ENCODE results near the gene EXTL1.

Gene EXTL1

DNA sequence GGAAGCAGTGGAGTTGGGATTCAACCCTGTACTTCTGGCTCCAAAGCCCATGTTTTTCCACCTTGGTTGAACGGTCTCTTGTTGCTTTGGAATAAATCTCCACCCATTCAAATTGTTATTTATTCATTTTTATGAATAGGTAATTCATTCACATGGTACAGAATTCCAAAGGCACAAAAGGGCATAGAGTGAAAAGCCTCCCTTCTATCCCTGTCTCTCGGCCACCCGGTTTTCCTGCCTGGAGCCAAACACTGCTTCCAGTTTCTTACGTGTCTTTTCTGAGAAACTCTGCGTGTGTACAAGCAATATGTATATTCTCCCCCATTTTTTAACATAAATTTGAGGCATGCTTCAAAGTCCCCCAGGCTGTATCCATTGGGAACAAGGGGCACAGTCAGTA is 3.9 kb downstream of the EXTL1 start:
- no peak for DNase-seq

DNA sequence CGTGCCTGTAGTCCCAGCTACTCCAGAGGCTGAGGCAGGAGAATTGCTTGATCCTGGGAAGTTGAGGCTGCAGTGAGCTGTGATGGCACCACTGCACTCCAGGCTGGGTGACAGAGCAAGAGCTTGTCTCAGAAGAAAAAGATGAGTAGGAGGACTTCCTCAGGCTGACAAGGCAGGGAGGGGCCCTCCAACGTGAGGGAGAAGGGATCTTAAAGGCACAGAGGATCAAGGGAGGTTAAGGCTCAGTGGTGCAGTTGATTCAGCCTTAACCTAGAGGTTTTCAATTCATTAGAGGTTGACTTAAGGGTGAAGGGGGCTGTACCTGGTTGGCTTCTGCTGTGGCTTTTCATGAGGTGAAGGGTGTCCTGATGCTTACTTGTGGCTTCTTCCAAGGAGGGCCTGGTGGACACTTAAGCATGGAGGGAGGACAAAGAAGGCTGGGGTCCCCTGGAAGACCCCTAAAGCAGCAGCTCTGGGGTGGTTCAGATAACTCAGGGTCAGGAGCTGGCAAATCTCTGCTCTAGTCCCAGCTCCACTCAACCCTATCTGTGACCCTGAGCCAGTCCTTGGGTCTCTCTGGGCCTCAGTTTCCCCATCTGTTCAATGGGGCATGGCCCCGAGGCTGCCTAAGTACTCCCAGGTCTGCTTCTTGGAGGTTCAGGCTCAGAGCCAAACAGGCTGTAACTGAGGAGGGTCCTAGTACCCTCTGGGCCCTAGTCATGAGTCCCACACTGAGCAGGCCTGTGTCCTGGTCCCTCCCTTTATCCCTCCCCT is 6.3 kb downstream of the EXTL1 start:
- peak; percentile 48 for DNase-seq

DNA sequence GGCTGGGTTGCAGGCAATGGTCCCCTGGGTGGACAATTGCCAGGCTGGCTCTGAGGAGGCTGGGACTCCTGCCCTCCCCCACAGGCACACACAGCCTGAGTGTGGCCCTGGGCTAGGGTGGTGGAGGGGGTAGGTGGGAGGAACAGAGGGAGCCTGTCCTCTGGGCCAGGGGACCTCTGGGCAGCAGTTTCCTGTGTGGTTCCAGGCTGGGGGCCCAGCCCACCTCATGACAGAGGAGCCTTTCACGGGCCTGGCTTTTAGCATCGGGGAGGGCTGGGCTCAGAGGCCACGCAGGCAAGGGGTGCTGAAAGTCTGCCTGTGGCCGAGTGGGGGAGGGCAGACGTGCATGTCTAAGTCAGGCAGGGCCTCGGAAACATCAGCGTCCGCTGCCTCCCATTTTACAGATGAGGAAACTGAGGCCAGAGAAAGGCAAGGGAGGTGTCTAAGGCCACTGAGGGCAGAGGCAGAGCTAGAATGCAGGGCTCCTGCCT is 7.0 kb downstream of the EXTL1 start:
- DNase-seq: no peak

DNA sequence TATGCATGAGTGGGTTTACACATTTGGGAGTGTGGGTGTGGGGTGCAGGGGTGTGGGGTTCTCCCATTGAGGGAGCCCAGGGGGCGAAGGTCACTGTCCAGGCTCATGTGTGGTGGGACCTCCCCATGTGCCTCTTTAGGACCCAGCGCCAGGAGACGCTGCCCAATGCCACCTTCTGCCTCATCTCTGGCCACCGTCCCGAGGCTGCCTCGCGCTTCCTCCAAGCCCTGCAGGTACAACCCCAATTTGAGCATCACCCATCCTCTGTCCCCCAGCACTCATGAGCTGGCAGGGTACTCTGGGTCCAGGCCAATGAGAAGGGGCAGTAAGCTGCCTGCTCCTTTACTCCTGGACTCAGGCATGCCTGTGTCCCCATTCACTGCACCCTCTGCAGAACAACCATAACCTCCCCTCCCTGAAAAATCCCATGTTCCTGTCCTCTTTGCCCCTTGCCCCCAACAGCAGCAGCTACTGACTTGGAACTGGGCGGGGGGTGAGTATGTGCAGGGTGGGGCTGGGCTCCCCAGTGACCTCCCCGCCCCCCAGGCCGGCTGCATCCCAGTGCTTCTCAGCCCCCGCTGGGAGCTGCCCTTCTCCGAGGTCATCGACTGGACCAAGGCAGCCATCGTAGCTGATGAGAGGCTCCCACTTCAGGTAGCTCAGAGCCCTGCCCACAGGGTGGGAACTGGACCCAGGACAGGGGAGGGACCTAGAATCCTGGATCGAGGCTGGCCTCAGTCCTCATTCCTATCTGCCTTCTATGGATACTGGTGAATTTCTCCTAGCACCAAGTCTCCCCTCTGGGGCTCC is 7.7 kb downstream of the EXTL1 start:
- no peak for DNase-seq

DNA sequence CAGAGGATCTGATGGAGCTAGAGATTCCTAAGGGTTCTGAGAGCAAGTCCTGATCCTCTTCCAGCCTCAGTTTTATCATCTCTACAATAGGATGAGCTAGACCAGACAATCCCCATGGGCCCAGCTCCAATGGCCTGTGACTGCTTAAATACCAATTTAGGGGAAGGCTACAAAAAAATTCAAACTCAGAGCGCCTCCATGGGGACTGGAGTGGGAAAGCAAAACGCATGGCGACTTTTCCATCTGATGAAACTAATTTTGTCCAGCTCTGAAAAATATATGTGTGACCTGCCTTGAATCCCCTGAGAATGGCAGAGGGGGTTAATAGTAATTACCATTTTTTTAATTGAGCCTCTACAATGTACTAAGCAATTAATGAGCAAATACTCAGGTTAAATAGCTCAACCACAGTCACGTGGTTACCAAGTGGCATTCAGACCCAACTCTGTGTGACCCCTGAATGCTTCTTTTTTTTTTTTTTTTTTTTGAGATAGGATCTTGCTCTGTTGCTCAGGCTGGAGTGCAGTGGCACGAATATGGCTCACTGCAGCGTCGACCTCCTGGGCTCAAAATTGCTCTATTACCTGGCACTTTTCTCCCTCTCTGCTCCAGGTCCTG is 8.4 kb downstream of the EXTL1 start:
- peak; percentile 9 for DNase-seq

DNA sequence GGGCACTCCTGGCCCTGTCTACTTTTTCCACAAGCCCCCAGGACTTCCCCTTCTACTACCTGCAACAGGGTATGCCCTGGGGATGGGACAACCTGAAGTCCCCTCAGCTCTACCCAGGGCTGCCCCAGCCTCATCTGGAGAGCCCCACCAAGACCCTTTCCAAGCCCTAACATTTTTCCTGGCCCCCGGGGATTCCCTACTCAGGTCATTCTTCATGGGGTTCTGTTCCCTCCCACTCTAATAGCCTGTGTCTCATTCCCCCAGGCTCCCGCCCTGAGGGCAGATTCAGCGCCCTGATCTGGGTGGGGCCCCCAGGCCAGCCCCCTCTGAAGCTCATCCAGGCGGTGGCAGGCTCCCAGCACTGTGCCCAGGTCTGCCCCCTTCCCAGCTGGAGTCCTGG is 9.6 kb downstream of the EXTL1 start:
- no peak for DNase-seq

DNA sequence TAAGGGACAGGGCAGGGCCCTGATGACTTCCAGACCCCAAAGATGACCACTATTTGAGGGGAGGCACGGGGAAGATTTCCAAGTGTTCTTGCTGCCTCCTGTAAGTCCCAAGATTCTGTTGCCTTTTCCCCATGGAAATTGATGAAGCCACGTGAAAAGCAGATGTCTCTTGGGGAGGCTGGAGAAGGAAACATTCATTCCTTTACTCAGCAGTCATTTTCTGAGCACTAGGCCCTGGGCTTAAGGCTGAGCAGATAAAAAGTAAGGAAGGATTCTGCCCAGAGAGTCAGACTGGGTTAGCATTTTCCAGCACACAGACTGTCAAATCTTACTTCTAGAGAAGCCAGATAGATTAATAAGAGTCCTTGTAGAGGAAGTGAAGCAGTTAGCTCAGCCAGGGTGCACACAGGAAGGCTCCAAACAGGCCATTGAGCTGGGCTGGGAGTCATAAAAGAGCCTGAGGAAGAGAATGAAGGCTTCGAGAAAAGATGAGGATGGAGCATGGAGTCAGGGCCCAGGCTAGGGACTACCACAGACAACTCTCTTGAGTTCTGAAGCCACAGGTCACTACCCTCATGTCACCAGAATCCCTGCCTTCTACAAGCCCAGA is 10.1 kb downstream of the EXTL1 start:
- DNase-seq: no peak

DNA sequence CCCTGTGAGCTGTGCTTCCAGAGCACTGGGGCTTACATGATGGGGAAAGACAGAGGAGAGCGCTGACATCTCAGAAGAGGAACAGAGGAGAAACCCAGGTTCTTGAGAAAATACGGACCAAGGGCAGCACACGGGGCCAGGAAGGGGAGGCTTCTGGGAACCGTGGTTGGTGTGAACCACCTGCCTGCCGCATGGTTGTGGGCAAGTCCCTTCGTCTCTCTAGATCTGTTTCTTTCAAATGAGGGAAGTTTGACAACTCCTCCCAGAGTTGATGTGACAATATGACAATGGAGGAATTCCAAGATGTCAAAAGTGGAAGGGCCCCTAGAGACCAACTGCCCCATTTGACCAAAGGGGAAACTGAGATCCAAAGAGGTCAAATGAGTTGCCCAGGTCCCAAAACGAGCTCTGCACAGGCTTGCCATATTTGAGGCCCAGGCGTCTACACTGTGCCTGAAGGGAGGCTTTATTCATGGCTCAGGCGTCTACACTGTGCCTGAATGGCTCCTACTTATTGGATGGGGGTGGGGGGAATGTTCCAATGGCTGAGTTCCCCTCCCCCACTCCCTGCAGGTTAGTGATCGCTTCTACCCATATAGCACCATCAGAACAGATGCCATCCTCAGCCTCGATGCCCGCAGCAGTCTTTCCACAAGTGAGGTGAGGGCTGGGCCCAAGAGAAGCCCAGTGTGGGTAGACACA is 11.2 kb downstream of the EXTL1 start:
- DNase-seq: no peak

DNA sequence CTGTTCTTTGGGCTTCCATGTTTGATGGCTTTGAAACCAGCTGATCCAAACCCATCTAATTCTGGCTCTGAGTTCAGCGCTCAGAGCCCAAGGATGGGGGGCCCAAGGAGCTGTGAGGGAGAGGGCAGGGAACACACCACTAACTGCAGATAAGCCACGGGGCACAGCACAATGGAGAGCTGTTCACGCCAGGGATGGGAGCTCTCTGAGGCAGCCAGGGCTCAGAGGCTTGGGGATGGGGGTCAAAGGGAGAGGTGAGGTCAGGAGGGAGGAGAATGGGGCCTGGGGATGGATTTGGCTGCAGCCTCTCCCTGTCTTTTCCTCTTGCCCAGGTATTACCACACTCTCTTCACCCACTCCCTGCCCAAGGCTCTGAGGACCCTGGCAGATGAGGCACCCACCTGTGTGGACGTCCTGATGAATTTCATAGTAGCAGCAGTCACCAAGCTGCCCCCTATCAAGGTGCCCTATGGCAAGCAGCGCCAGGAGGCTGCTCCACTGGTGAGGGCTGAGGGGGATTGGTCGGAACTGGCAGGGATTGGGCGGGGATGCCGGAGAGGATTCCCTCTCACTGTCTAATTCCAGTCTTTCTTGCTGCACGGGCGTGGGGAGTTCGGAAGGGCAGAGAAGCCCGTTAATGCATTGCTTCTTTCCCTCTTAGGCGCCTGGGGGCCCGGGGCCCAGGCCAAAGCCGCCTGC is 13.1 kb downstream of the EXTL1 start:
- no peak for DNase-seq

DNA sequence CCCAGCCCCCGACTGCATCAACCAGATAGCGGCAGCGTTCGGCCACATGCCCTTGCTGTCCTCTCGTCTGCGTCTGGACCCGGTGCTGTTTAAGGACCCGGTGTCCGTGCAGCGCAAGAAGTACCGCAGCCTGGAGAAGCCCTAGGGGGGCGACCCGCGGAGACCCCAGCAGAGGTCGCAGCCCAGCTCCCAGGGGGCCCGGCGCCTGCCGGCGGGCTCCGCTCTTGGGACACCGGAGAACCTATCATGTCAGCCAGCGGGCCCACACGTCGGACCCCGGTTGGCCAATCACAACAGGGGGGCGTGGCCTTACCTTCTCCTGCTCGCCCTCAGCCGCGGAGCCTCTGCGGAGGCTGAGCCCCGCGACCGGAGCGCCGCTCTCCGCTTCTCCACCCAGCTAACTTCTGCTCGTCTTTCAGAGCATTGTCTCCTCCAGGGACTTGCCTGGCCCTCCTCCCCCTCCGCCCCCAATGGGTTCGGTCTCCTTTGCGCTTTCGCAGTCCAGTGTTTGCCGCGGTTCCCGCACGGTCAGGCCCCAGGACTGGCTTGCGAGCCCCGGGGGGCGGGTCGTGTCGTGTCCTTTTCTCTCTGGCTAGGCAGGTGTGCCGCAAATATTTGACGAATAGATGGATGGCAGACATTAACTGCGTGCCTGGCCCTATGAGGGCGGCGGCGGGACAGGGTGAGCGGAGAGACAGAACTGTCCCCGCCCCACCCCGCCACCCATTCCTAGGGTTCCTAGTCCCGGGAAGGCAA is 13.8 kb downstream of the EXTL1 start:
- peak; percentile 89 for DNase-seq

DNA sequence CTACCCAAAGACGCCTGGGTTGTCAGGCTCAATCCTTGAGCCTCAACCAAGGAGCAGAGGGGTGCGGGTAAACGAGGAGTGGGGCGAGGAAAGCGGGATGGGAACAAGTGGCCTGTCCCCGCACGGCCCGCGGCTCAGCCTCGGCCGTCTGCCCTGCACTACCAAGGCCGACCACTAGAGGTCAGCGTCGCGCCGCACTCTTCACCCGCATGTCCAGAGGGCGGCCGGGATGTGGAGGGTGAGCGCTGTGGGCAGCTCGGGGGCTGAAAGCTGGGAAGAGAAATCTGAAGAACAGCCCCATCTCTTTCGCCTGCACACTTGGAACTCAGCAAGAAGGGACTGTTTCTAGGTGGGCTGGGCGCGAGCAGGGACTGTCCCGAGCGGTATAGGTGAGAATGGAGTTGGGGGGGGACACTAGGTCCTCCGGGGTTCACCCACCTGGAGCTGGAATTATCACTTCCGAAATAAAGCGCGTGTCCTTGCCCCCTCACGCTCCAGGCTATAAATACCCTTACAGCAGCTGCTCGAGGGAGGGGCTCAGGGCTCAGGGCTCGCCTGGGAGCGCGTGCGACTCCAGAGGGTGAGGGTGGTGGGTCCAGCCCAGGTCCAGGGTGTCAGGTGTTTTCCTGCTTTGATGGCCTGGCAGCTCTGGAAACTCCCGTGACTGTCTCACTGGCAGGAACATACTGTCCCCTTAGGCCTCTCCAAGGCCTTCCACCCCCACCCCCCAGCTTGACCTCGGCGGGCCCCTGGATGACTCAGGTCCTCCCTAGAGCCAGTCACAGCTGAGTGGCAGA is 14.6 kb downstream of the EXTL1 start:
- peak; percentile 47 for DNase-seq

DNA sequence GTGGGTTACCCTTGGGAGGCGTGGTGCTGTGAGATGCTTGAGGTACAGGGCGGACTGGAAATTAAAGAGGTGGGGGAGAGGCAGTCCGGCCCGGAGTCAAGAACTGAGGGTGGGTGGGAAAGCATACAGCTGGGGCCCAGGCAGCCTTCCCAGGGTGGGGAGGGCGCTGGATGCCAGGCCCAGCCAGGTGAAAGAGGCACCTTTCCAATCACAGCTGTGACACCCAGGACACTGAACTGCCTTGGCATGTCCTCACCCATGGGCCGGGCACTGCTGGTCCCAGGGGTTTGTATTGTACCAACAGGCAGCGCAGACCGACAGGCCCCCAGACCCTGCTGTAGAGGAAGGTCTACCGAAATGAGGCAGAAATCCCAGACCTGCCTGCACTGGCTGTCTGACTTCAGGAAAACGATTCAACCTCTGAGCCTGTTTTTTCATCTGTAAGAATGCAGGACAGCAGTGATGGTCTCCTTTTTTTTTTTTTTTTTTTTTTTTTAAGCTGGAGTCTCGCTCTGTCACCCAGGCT is 15.2 kb downstream of the EXTL1 start:
- DNase-seq: no peak

DNA sequence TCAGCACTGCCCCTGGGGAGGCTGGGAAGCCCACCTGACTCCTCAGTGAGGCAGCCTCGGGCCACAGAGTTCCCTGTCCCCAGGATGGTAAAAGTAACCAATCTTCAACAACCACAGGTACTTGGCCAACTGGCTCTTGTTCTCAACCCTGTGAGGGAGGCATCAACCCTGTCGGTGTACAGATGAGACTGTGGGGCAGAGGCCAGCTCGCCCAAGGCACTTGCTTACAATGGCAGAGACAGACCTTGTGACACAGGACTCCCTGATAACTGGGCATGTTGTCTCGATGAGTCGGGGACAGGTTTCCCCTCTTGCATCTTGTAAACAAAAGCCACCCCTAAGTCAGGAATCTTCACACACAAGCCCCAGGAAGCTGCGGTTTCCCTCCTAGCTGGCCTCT is 16.3 kb downstream of the EXTL1 start:
- no peak for DNase-seq

DNA sequence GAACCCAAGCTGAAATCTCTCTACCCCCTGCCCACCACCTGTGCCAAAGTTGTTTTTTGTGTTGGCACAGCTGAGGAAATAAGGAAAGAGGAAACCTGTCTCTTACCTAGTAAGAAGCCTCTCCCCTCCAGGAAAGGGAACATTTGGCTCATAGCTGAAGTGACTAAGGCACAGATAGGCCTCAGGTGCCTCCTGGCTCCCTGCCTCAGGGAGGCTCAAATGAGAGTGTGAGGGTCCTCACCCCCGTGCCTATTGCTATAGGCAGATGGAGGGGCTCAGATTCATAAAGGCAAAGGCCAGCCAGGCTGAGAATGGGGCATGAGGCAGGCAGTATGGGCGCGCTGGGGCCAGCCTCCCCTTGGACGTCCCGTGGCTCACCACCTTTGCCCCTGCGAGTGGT is 16.9 kb downstream of the EXTL1 start:
- no peak for DNase-seq

DNA sequence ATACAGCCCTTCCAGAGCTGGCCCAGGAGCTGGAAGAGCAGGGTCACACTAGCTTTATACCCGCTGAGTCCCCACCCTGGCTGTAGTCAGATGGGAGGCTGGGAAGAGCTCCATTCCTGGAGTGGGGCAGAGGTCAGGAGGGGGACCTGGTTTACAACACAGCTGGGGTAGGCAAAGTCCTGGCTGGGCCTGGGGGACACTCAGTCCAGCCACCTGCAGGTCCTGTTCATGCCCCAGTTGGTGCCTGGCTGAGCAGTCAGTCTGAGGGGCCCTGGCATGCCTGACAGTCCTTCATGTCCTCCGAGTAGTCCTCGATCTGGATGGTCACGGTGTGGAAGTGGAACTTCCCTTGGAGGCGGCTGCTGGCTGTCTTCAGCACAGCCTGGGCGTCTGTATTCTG is 17.3 kb downstream of the EXTL1 start:
- DNase-seq: no peak

DNA sequence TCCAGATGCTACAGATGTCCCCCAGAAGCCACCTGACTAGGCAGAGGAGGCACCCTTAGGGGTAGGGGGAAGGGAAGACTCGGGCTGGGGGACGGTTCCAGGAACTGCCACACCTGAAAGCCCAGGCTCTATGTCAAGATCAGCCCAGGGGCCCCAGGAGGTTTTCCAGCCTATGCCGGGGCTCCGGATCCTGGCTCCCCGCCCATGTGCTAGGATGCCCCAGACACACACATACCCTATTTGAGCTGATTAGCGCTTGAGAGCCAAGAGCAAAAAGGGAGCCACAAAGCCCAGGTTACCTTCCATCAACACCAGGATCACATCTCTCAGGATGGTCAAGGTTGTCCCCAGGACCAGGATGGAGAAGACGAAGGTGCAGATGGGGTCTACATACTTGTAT is 19.8 kb downstream of the EXTL1 start:
- DNase-seq: no peak

DNA sequence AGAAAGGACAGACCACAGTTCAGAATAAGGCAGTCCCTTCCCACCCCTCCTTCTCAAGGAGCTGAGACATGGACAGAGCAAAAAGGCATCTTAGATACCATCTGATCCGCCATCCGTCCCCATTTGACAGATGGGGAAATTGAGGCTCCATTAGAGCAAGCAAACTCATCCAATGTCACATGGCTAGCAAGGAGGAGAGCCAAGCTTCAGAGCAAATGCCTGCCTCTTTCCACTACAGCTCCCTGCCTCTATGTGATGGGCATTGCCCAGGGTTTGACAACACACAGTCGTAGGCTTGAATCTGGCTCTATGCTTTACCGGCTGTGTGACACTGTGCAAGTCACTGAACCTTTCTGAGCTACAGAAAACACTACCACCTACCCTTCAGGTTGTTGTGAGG is 20.4 kb downstream of the EXTL1 start:
- no peak for DNase-seq

DNA sequence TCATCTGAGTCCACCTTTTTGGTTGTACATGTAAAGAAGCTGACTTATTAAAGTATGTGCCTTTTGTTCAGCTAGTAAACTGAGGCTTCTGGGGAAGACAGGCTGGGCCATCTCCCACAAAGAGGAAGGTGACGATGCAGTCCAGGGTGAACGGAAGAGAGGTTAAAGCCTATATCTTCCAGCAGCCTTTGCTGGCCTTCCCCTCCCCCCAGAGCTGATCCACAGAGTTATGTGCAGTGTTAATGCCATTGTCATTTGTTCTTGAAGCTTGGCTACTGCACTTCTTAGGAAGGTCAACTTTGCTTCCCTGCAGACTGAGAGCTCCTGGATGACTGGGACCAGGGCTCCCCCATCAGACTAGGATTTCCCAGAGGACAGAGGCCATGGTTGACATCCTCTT is 22.2 kb downstream of the EXTL1 start:
- no peak for DNase-seq

DNA sequence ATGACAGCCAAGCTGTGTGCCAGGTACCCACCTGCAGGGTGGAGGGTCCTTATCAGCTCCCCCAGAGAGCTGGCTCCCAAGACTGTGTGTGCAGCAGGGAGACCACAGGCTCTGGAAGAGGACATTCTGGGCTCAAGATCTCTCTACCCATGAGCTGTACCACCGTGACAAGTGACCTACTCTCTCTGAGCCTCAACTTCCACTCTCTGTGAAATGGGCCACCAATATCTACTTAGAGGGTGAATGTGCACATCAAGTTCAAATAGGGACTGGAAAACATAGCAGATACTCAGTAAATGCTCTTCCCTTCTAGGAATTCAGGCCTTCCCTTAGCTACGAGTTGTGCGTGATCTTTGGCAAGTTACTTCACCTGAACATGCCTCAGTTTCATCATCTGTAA is 22.8 kb downstream of the EXTL1 start:
- DNase-seq: no peak

Data from MV-4-11 (cell line).